Testis (tissue), 3 donors: ENCODE results near the gene MPV17L. TPM values are rescaled to one million over a fixed set of nuclear protein-coding genes. Genes with fewer than 3 reads are reported as not detected.

Source experiments
- DNase-seq: peaks from one replicate; pipeline ENCODE4 v3.0.0-alpha.2; 2019
- H3K27ac ChIP-seq, 2 donors: fragments of 200-600 bp; sonication (generic); one replicate each; pipeline ENCODE4 v1.5.1; 2019
- H3K27me3 ChIP-seq: fragments of 200-600 bp; sonication (generic); one replicate; pipeline ENCODE4 v1.5.1; 2019
- H3K36me3 ChIP-seq: fragments of 200-600 bp; sonication (generic); one replicate; pipeline ENCODE4 v1.5.1; 2017; ENCODE audit warnings: low read depth; ENCODE audit errors: missing control alignments
- H3K4me1 ChIP-seq: fragments of 200-600 bp; sonication (generic); one replicate; pipeline ENCODE4 v1.5.1; 2019
- H3K4me3 ChIP-seq, 2 donors: fragments of 200-600 bp; sonication (generic); one replicate each; pipeline ENCODE4 v1.5.1; 2017 to 2019
- H3K9me3 ChIP-seq: fragments of 200-600 bp; sonication (generic); one replicate; pipeline ENCODE4 v1.5.1; 2017
- CTCF ChIP-seq, 3 experiments: fragments of 450-650 bp in 2 of 3; fragments of 200-600 bp in 1 of 3; sonication (generic) in 1 of 3; IDR thresholded peaks; one replicate each; pipeline ENCODE4 v1.5.1; 2016 to 2019; ENCODE audit warnings: antibody characterized with exemption in 3 of 3, mild to moderate bottlenecking in 2 of 3, moderate library complexity in 1 of 3
- POLR2A ChIP-seq: fragments of 450-650 bp; IDR thresholded peaks from one replicate; pipeline ENCODE4 v1.6.1; 2017; ENCODE audit warnings: antibody characterized with exemption, mild to moderate bottlenecking, moderate library complexity
- WGBS, 2 donors: methylation state at CpG; one replicate each; pipeline ENCODE4 v1.1.5; 2018; 5-methylcytosine and 5-hydroxymethylcytosine counted together
- intact Hi-C: fragments of 100-400 bp; cut with DNase I; formaldehyde crosslinking; loops from one replicate; pipeline ENCODE4 v1.15.1; 2023; ENCODE audit warnings: low total_unique reads
- polyA plus RNA-seq: library from polyadenylated mRNA; stranded (reverse); fragments of 350-450 nt; fragmentation: Illumina TruSeq; extraction: RNeasy Lipid Tissue Mini Kit (QIAGEN cat#74804); gene quantifications from one replicate; pipeline ENCODE4 v1.2.3, GENCODE V29; 2014; ENCODE audit warnings: low read depth, low replicate concordance; ENCODE audit not compliant: insufficient read depth
- total RNA-seq, 2 donors: library from RNA; depleted of rRNA; stranded (reverse); fragments of >200 nt; gene quantifications; one replicate each; pipeline ENCODE4 v1.2.3, GENCODE V29; 2016

Gene MPV17L
- total and polyA plus RNA-seq, 3 donors from 2014 or later: 3.7 to 12.5 (median 9.5) TPM

GRCh38 chr16:15457400-15457799 lies 61.8 kb downstream of the MPV17L start:
- H3K4me1 ChIP-seq: no peaks in the 10 kb centered on the region
- no peak for DNase-seq
- H3K36me3 ChIP-seq: no peaks in the 10 kb centered on the region
- no peaks in the 10 kb centered on the region for H3K9me3 ChIP-seq
- WGBS, 2 donors: 97 to 98% methylated on average over 3 of the region's 3 CpGs
- H3K27me3 ChIP-seq: no peaks in the 10 kb centered on the region
- intact Hi-C loops: no loop called here
- no peak overlapping the region for H3K27ac ChIP-seq
- TF ChIP-seq POLR2A: no peak
- no peak for TF ChIP-seq CTCF (IDR thresholded peaks at IDR 0.05)
- H3K4me3 ChIP-seq: no peak overlapping the region

GRCh38 chr16:15457958-15458357 lies 62.4 kb downstream of the MPV17L start:
- no peak overlapping the region for H3K27ac ChIP-seq
- intact Hi-C loops: no loop called here
- H3K27me3 ChIP-seq: no peaks in the 10 kb centered on the region
- H3K4me3 ChIP-seq: no peak overlapping the region
- no peak for TF ChIP-seq CTCF (IDR thresholded peaks at IDR 0.05)
- no peak for TF ChIP-seq POLR2A
- no peaks in the 10 kb centered on the region for H3K36me3 ChIP-seq
- no peaks in the 10 kb centered on the region for H3K9me3 ChIP-seq
- DNase-seq: no peak
- WGBS, 2 donors: 50 to 55% methylated on average over 4 of the region's 4 CpGs
- no peaks in the 10 kb centered on the region for H3K4me1 ChIP-seq

DNA sequence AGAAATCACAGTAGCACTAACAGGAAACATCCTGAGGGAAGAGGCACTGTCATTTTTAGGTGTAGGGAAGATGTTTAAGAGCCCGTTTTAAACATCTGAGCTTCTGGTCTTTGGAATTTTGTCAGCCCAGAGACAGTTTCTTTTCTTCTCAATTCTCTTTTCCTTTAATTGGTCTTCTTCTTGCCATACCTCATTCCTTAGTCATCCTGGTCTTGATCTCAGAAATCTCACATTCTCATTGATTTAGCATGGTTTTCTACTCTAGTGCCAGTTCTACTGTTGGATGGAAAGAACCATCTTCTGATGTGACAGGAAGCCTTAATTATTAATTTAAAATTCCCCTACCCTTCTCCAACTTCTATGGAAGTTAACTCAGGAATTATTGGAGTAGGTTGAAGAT lies 64.2 kb downstream of the MPV17L start:
- TF ChIP-seq POLR2A (no peak), CTCF (IDR thresholded peaks at IDR 0.05) (no peak)
- DNase-seq: no peak
- Histone ChIP-seq H3K9me3 (no peaks in the 10 kb centered on the region), H3K27me3 (no peaks in the 10 kb centered on the region), H3K36me3 (no peaks in the 10 kb centered on the region), H3K4me3 (no peak overlapping the region), H3K27ac (no peak overlapping the region), H3K4me1 (no peaks in the 10 kb centered on the region)
- intact Hi-C loops: no loop called here
- WGBS, 2 donors: 83 to 98% methylated on average over 1 of the region's 1 CpG

DNA sequence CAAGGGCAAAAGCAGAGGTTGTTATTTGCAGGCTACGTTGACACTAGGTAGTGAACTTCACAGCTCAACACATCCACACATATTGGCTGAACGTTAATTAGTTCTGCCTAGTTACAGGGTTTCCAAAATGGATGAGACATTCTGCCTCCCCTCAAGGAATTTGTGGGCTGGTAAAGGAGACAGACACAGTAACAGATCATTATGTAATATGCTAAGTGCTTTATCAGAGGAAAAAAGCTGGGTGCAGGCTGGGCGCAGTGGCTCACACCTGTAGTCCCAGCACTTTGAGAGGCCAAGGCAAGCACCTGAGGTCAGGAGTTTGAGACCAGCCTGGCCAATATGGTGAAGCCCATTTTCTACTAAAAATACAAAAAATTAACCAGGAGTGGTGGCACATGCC lies 65.0 kb downstream of the MPV17L start:
- Histone ChIP-seq H3K27ac (no peak overlapping the region), H3K4me1 (no peaks in the 10 kb centered on the region), H3K36me3 (no peaks in the 10 kb centered on the region), H3K4me3 (no peak overlapping the region), H3K9me3 (no peaks in the 10 kb centered on the region), H3K27me3 (no peaks in the 10 kb centered on the region)
- no peak for TF ChIP-seq POLR2A
- 82 to 92% methylated on average over 3 of the region's 3 CpGs for WGBS, 2 donors
- no peak for DNase-seq
- intact Hi-C loops: no loop called here

- H3K4me1 ChIP-seq: no peaks in the 10 kb centered on the region
- no peak overlapping the region for H3K27ac ChIP-seq
- no peak for TF ChIP-seq CTCF (IDR thresholded peaks at IDR 0.05)
- no peak for TF ChIP-seq POLR2A
- no peaks in the 10 kb centered on the region for H3K9me3 ChIP-seq
- 91 to 96% methylated on average over 6 of the region's 6 CpGs for WGBS, 2 donors
- no peak overlapping the region for H3K4me3 ChIP-seq
- no peaks in the 10 kb centered on the region for H3K36me3 ChIP-seq
- no peaks in the 10 kb centered on the region for H3K27me3 ChIP-seq
- no peak for DNase-seq
- intact Hi-C loops: no loop called here
Observed at GRCh38 chr16:15461376-15461775, 65.8 kb downstream of the MPV17L start.

Other genes with a start within 250 kb of the MPV17L start
- gene NPIPA5, start 17.5 kb upstream of the MPV17L start, total RNA-seq: 10 to 100 TPM; 23.0 to 40.1 TPM
- gene NPIPA5, start 17.5 kb upstream of the MPV17L start, polyA plus RNA-seq: 6.0 TPM
- 10 to 100 TPM; 54.1 to 63.1 TPM for gene BMERB1, start 38.8 kb downstream of the MPV17L start, total RNA-seq
- 102 TPM for gene BMERB1, start 38.8 kb downstream of the MPV17L start, polyA plus RNA-seq
- gene MARF1, start 247.4 kb downstream of the MPV17L start, total RNA-seq: 10 to 100 TPM; 49.7 to 57.9 TPM
- gene MARF1, start 247.4 kb downstream of the MPV17L start, polyA plus RNA-seq: 30.9 TPM